Nephron (organoid): ENCODE results near the gene SP3.

ENCODE experiments used
- H3K27ac Mint-ChIP-seq, 3 experiments: 2 replicates each; pipeline ENCODE4 v1.8.0; 2020; ENCODE audit warnings: mixed read lengths in 3 of 3, mild to moderate bottlenecking in 2 of 3, moderate library complexity in 1 of 3
- H3K27me3 Mint-ChIP-seq: 2 replicates; pipeline ENCODE4 v1.8.0; 2021; ENCODE audit warnings: low read depth, mild to moderate bottlenecking, moderate library complexity, mixed read lengths
- H3K36me3 Mint-ChIP-seq: 2 replicates; pipeline ENCODE4 v1.8.0; 2020; ENCODE audit warnings: low read depth, mixed read lengths
- H3K4me1 Mint-ChIP-seq: 2 replicates; pipeline ENCODE4 v1.8.0; 2020; ENCODE audit warnings: mixed read lengths
- H3K4me3 Mint-ChIP-seq, 3 experiments: 2 replicates each; pipeline ENCODE4 v1.8.0; 2020; ENCODE audit warnings: mild to moderate bottlenecking in 3 of 3, mixed read lengths in 3 of 3, moderate library complexity in 2 of 3
- H3K9me3 Mint-ChIP-seq: 2 replicates; pipeline ENCODE4 v1.8.0; 2020; ENCODE audit warnings: mixed read lengths
- TF ChIP-seq, protein P1 (sequence below), 3 experiments: fragments of 200-600 bp; sonication (generic); IDR thresholded peaks; one replicate each; pipeline ENCODE4 v1.5.0; 2021; ENCODE audit warnings: antibody characterized with exemption in 3 of 3; ENCODE audit not compliant: unreplicated experiment in 3 of 3

The SP3 gene

GRCh38 chr2:173906626-173907025 lies 58.5 kb downstream of the SP3 start:
- Mint-ChIP-seq H3K9me3 (no peaks in the 10 kb centered on the region), H3K4me1 (no peaks in the 10 kb centered on the region), H3K4me3 (no peak overlapping the region), H3K27ac (no peak overlapping the region), H3K27me3 (no peaks in the 10 kb centered on the region), H3K36me3 (peaks cover 83% of the 10 kb centered on the region)
- TF ChIP-seq, protein P1, sequence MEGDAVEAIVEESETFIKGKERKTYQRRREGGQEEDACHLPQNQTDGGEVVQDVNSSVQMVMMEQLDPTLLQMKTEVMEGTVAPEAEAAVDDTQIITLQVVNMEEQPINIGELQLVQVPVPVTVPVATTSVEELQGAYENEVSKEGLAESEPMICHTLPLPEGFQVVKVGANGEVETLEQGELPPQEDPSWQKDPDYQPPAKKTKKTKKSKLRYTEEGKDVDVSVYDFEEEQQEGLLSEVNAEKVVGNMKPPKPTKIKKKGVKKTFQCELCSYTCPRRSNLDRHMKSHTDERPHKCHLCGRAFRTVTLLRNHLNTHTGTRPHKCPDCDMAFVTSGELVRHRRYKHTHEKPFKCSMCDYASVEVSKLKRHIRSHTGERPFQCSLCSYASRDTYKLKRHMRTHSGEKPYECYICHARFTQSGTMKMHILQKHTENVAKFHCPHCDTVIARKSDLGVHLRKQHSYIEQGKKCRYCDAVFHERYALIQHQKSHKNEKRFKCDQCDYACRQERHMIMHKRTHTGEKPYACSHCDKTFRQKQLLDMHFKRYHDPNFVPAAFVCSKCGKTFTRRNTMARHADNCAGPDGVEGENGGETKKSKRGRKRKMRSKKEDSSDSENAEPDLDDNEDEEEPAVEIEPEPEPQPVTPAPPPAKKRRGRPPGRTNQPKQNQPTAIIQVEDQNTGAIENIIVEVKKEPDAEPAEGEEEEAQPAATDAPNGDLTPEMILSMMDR (IDR thresholded peaks at IDR 0.05; ENCODE audit: unreplicated experiment in 3 of 3): no peak

- TF ChIP-seq, protein P1 (IDR thresholded peaks at IDR 0.05; ENCODE audit: unreplicated experiment in 3 of 3): no peak
- H3K4me1 Mint-ChIP-seq: no peaks in the 10 kb centered on the region
- no peak overlapping the region for H3K4me3 Mint-ChIP-seq
Observed at GRCh38 chr2:173903601-173904394, 61.4 kb downstream of the SP3 start.

DNA sequence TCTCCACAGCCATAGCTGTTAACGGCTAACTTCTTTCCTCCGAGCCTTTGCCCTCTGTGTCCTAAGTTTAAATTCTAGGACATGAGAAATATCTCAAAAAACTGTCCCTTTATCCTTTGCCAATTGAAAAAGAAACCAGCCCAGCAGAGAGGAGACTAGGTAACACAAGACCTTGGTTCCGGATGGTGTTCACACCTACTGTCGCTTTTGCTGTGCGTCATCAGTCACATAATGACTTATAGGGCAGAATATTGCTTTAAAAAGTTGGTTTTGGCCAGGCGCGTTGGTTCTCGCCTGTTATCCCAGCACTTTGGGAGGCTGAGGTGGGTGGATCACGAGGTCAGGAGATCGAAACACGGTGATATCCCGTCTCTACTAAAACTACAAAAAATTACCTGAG lies 66.2 kb downstream of the SP3 start:
- H3K27me3 Mint-ChIP-seq: no peaks in the 10 kb centered on the region
- no peak overlapping the region for H3K27ac Mint-ChIP-seq
- TF ChIP-seq, protein P1 (IDR thresholded peaks at IDR 0.05; ENCODE audit: unreplicated experiment in 3 of 3): no peak
- H3K4me1 Mint-ChIP-seq: no peaks in the 10 kb centered on the region
- peaks cover 11% of the 10 kb centered on the region for H3K36me3 Mint-ChIP-seq
- no peaks in the 10 kb centered on the region for H3K9me3 Mint-ChIP-seq
- H3K4me3 Mint-ChIP-seq: no peak overlapping the region

More at GRCh38 chr2:173903601-173904394, 61.4 kb downstream of the SP3 start:
- Mint-ChIP-seq H3K36me3 (peaks cover 58% of the 10 kb centered on the region), H3K27ac (no peak overlapping the region), H3K27me3 (no peaks in the 10 kb centered on the region), H3K9me3 (no peaks in the 10 kb centered on the region)

DNA sequence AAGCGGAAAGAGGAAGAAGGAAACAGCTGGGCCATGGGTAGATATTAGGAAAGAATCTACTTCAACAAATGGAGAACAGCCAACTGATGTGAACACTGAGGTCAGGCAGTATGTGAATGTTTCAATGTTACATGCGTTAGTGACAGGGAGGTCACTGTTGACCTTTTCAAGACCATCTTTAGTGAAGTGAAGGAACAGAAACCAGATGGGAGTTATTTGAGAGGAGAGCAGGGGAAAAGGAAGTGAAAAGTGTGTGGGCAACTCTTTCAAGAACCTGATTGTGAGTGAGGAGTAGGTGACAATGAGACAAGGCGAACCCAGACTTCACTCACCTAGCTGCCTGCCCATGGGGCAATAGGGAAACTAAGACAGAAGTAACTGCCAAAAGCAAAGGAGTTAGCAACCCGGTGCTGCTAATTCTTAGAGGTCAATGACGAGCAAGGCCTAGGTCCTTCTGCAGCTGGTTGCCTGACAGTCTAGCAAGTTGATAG lies 67.0 kb downstream of the SP3 start:
- H3K4me3 Mint-ChIP-seq: no peak overlapping the region
- no peak overlapping the region for H3K27ac Mint-ChIP-seq
- peaks cover 3% of the 10 kb centered on the region for H3K36me3 Mint-ChIP-seq
- no peaks in the 10 kb centered on the region for H3K4me1 Mint-ChIP-seq
- TF ChIP-seq, protein P1 (IDR thresholded peaks at IDR 0.05; ENCODE audit: unreplicated experiment in 3 of 3): no peak
- no peaks in the 10 kb centered on the region for H3K9me3 Mint-ChIP-seq
- H3K27me3 Mint-ChIP-seq: no peaks in the 10 kb centered on the region

DNA sequence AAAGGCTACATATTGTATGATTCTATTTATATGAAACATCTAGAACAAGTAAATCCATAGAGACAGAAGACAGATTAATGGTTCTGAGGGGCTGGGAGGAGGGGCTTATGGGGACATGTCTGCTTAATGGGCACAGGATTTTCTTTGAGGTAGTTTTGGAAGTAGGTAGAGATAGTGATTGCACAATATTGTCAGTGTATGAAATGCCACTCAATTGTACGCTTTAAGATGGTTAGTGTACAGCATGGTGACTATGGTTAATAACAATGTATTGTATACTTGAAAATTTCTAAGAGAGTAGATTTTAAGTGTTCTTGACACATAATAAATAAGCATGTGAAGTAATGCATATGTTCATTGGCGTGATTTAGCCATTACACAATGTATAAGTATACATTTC lies 68.4 kb downstream of the SP3 start:
- Mint-ChIP-seq H3K27ac (no peak overlapping the region), H3K4me1 (no peaks in the 10 kb centered on the region), H3K4me3 (no peak overlapping the region), H3K27me3 (no peaks in the 10 kb centered on the region), H3K9me3 (peaks cover 7% of the 10 kb centered on the region), H3K36me3 (no peaks in the 10 kb centered on the region)
- TF ChIP-seq, protein P1 (IDR thresholded peaks at IDR 0.05; ENCODE audit: unreplicated experiment in 3 of 3): no peak

DNA sequence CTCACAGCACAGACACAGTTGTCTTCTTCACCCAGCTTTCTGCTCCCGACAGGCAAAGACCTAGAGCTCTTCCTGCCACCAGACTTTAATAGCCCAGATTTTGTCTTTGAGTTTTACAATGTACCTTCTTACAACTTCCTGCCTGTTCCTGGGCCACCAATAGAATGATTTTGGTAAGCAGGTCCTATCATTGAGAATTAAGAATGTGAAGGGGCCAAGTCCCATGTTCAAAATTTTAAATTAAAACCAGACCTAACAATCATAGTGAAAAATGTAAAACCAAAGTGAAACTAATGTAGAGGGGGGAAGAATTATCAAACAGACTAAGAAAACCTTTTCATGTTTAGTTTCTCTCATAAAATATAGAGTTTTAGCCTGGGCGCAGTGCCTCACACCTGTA lies 72.8 kb downstream of the SP3 start:
- Mint-ChIP-seq H3K4me1 (no peaks in the 10 kb centered on the region), H3K27ac (no peak overlapping the region), H3K36me3 (peaks cover 5% of the 10 kb centered on the region), H3K4me3 (no peak overlapping the region), H3K9me3 (peaks cover 36% of the 10 kb centered on the region), H3K27me3 (no peaks in the 10 kb centered on the region)
- TF ChIP-seq, protein P1 (IDR thresholded peaks at IDR 0.05; ENCODE audit: unreplicated experiment in 3 of 3): no peak
